ENCODE results near the gene AP4S1.
A peak's percentile ranks its signal among the peaks of the same experiment; 100 is the strongest.
"Not testable (repeated sequence)": the region's sequence is repeated elsewhere in the genome, so short reads cannot be mapped to it uniquely, and the experiment has no call there.

AP4S1 gene

DNA sequence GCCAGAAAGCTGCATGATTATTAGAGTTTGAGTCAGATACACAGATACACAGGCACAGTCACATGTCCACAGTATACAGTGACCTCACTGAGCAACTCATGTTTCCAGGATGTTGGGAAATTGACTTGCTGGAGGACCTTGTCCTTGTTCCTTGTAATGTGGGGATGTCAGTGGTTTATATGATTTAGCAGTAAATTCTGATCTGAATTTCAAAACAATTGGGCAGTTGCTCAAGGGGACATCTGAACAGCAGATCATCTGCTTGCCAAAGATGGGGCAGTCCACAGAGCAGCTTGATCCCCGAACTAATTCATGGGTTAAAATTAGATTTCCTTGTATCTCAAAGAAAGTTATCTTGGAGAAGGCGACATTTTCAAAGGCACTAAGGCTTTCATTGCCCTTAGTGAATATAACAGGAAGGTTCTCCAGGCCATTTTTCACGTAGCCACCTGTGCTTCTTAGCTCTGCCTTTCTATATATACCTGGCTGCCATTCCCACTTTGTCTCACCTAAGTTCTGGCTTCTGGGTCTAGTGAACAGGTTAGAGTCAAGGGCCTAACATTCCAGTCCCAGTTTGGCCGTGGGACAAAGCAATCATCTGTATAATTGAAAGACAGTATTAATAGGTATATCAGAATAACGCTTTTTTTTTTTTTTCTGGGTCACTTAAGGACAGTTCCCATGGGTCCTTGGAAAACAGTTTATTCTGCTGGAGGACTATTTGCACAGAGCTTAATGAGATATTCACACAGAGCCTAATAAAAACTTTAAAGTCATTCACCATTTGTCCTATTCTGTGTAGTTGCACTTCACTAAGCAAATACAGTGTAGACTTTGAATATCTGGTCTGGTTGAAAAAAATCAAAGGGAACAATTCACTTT is 65.7 kb downstream of the AP4S1 start:
- DNase-seq: peak; percentile 52

DNA sequence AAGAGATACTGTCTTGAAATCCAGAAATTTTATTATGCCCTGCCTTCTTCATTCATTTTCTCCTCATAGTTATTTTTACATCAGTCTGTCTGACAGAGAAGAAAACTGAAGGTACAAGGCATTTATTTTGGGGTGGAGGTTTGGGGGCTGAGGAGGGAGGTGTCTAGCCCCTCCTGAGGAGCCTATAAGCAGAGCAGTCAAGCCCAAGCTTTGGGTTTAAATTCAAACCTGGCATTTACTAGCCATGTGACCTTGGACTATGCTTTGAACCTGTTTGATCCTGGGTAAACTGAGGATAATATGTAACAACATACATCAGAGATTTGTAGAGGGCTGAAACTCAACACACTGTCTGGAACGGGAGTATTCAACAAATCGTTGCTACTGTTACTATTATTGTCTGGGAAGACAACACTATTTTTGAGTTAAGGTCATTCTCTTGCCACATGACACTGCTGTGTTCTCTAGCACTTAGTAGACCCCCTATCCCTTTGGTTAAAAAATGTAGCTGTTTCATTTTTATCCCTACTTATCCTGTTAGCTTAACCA is 66.8 kb downstream of the AP4S1 start:
- no peak for DNase-seq

DNA sequence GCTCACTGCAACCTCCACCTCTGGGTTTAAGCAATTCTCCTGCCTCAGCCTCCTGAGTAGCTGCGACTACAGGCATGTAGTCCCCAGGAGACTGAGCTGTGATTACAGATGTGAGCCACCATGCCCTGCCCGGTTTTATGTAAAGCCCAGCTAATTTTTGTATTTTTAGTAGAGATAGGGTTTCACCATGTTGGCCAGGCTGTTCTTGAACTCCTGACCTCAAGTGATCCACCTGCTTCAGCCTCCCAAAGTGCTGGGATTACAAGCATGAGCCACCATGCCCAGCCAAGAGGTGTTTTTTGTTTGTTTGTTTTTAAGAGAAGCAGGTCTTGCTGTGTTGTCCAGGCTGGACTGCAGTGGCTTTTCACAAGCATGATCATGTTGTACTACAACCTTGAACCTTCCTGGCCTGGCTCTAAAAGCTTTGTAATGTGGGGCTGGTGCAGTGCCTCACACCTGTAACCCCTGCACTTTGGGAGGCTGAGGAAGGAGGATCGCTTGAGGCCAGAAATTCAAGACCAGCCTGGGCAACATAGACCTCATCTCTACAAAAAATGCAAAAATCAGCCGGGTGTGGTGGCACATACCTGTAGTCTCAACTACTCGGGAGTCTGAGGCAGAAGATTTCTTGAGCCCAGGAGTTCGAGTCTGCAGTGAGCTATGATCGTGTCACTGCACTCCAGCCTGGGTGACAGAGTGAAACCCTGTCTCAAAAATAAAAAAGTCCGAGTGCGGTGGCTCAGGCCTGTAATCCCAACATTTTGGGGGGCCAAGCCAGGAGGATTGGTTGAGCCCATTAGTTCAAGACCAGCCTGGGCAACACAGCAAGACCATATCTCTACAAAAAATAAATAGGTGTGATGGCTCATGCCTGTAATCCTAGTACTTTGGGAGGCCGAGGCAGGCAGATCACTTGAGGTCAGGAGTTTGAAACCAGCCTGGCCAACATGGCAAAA is 68.7 kb downstream of the AP4S1 start:
- DNase-seq: not testable (repeated sequence)

DNA sequence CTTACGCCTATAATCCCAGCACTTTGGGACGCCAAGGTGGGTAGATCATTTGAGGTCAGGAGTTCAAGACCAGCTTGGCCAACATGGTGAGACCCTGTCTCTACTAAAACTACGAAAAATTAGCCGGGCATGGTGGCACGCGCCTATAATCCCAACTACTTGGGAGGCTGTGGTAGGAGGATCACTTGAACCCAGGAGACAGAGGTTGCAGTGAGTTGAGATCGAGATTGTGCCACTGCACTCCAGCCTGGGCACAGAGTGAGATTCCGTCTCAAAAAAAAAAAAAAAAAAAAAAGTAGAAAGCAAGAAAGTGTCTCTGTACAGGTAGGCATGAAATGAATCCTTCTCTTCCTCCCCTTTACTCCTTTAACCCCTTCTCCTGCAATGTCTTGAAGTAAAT is 70.4 kb downstream of the AP4S1 start:
- not testable (repeated sequence) for DNase-seq

DNA sequence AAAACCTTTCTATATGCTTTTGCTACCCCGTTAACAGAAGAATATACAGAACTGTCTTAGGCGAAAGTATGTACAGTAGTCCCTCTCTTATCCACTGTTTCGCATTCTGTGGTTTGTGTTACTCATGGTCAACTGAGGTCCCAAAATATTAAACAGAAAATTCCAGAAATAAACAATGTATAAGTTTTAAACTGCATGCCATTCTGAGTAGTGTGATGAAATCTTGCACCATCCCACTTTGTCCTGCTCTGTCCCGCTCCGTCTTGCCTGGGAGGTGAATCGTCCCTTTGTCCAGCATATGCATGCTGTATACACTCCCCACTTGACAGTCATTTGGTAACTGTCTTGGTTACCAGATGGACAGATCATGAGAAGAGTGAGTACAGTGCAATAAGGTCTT is 70.8 kb downstream of the AP4S1 start:
- DNase-seq: no peak

DNA sequence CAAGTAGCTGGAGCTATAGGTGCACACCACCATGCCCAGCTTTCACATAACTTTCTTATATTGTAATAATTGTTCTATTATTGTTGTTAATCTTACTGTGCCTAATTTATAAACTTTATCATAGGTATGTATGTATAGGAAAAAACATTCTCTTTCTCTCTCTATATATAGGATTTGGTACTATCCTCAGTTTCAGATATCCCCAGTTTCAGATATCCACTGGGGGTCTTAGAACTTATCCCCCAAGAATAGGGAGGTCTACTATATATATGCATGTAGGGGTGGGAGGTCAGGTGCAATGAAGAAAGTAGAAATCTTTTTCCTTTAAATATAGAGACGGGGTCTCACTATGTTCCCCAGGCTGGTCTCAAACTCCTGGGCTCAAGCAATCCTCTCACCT is 71.6 kb downstream of the AP4S1 start:
- DNase-seq: no peak

DNA sequence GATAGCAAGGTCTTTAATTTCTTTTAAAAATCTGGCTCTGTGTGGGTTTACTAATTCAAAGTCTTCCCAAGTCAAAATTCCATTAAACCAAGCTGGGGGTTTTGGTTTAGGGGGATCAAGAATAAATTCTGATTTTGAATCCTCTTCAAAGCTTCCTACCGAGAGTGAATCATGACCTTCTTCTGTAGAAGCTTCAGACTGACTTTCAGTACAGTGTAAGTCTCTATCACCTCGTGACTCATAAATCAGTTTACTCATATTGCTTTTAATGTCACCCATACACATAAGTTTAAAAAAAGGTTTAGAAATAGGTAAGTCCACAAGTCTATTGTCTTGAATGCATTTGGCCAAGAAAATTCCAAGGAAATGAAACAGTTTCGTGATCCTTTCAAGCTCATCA is 81.3 kb downstream of the AP4S1 start:
- no peak for DNase-seq

DNA sequence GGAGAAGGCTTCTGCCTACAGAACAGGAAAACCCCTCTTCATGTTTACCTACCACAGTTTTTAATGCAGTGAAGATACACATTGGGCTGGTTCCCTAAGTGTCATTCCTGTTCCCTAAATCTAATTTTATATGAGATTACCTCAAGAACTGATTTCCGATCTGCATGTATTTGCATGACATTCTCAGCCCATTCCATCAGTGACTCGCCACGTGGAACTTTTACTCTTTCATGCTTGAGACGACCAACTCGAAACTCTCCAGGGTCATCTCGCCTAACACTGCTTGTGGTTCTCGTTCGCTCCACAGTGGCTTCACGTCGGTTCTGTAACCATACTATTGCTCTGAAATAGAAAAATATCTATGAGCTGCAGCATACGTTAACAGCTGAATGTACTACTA is 83.8 kb downstream of the AP4S1 start:
- DNase-seq: no peak

DNA sequence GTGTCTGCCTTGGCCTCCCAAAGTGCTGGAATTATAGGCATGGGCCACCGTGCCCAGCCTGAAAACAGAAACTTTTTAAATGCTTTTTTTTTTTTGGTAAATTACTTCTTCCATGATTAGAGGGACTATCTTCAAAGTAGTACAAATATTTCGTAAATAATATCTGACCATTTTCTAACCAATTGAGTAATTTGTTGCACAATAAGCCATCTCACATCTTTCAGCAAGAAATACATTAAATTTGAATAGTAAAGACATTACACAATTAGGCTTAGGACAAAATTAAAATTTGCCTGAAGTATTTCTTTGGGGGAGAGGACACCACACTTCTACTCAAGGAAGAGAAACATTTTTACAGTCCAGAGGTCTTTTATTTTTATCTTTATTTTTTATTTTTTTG is 85.4 kb downstream of the AP4S1 start:
- no peak for DNase-seq

DNA sequence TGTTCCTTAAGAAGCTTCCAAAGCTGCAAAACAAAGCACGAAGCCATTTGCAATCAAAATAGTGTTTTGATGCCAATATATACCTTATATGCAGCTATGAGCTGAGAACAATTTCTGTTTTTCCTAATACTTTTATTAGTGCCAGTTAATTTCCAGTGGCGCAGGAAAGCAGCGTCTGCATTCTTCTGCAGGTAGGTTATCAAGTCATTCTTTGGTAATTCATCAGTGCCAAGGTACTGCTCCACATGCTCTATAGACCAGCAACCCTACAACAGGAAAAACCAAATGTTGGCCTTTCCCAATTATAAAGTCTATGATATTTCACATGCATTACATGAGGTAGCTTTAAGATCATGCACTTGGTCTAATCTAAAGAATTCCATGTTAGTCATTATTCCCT is 88.3 kb downstream of the AP4S1 start:
- DNase-seq: no peak

DNA sequence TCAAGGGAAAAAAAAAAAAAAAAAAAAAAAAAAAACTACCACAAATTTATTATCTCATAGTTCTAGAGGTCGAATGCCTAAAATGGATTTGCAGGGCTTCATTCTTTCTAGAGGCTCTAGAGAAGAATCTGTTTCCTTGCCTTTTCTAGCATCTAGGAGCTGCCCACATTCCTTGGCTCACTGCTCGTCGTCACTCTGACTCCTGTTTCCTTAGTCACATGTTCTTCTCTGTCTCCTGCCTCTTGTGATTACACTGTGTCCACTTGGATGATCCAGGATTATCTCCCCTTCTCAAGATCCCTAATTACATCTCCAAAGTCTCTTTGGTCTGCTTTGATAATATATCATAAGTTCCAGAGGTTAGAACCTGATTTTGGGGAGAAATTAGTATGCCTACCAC is 93.4 kb downstream of the AP4S1 start:
- DNase-seq: no peak

DNA sequence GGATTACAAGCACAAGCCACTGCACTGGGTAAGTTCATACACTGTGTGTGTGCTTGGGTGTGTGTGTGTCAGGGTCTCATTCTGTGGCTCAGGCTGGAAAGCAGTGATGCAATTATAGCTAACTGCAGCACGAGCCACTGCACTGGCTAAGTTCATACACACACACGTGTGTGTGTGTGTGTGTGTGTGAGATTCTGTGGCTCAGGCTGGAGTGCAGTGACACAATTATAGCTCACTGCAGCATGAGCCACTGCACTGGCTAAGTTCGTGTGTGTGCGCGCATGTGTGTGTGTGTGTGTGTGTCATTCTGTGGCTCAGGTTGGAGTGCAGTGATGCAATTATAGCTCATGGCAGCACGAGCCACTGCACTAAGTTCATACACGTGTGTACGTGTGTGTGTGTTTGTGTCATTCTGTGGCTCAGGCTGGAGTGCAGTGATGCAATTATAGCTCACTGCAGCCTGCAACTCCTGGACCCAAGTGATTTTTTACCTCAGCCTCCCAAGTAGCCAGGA is 96.7 kb downstream of the AP4S1 start:
- DNase-seq: no peak

DNA sequence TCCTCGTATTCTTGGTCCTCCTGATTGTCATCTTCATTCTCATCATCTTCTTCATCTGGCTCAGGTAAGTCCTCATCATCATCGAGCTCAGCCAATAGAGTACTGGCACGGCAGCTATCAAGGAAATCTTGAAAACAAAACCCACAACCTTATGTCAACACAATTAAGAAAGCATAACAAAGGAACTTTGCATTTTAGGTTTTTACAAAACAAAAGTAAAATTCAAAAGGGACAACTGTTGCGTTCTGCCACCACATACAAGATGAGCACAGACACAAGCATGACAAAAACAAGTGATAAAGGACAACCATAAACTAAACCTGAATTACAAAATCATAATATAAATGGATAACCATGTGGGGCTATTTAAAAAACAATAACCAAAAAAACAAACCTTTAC is 97.5 kb downstream of the AP4S1 start:
- no peak for DNase-seq

DNA sequence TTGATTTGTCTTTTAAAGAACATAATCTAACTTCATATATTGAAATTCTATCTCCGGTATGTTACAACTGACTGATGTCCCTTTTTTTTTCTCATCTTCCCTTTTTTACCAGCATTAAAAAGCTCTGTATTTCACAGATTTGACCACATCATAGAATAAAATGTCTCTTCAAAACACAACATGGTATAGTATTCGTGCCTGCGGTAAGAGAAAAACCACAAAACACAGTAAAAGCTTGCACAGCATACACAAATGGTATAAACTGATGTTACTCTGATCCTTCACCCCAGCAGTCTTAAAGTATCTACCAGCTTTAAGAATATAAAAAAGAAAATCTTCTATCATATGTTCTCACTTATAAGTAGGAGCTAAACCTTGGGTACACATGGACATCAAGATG is 98.7 kb downstream of the AP4S1 start:
- DNase-seq: no peak

DNA sequence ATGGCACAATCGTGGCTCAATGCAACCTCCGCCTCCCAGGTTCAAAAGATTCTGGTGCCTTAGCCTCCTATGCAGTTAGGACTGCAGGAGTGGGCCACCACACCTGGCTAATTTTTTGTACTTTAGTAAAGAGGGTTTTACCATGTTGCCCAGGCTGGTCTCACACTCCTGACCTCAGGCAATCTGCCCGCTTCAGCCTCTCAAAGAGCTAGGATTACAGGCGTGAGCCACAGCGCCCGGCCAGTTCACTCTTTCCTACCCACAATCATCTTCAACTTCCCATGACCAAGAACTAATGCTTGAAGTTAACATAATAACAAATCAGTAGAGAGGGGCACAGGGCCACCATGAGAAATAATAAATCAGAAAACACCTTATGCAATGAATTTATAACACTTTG is 99.8 kb downstream of the AP4S1 start:
- no peak for DNase-seq

DNA sequence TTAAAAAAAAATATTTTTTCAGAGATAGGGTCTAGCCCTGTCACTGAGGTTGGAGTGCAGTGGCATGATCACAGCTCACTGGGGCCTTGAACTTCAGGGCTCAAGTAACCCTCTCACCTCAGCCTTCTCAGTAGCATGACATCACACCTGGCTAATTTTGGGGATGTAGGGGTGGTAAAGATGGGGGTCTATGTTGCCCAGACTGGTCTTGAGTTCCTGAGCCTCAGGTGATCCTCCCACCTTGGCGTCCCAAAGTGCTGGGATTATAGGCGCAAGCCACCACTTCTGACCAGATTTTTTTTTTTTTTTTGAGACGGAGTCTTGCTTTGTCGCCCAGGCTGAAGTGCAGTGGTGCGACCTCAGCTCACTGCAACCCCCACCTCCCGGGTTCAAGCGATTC is 101.2 kb downstream of the AP4S1 start:
- no peak for DNase-seq

DNA sequence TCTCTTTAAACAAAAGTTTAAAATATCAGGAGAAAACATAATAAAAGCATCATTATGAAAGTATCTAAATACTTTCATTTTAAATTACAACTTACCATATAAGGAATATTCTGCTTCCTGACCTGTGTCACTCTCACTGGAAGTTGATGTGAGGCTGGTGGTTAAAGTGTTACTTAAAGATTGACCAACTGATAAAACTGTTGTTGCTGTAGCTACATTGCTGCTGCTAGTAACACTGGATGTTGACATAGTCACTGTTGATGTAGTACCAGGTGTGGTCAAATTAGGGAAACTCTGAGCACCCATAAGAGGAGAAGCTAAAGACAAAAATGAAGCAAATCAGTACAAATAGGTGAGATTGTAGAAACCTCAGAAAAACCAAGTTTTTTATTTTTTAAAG is 102.2 kb downstream of the AP4S1 start:
- peak; percentile 59 for DNase-seq

DNA sequence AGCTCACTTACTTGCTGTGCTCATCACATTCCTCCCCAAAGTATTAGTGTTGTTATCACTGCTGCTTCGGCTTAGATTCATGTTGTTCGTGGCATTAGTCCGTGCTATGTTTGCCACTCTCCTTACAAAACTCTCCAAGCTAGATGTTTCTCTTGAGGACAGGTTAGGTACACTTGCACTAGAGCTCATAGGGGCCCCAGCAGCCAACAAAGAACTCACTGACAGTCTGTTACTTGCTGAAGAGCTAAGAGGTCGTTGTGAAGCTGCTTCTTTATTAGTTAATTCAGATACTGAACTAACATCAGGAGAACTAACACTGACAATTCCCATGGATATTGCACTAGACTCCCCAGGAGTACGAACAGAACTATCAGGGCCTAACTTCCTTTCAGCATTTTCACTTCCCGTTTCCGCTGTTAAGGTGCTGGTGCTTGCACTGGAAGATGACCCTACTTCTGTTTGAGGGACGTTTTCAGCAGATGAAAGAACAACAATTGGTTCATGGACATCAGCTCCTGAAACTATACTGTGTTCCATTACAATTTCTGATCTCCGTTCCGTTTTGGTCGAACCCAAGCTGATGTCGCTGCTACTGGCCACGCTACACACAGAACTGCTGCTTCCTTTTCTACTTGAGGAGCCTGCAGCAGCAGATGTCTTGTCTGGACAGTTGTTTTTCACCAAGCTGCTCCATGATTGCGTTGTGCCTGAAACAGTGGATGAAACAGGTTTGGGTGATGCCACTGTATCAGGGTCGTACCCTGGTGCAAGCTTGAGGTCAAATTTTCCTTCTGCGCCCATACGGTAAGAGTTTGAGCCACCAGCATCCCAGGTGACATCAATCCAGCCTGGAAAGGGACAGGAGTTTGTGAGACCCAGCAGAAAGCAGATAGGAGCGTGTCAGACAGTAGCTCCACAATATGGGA is 103.4 kb downstream of the AP4S1 start:
- DNase-seq: no peak

DNA sequence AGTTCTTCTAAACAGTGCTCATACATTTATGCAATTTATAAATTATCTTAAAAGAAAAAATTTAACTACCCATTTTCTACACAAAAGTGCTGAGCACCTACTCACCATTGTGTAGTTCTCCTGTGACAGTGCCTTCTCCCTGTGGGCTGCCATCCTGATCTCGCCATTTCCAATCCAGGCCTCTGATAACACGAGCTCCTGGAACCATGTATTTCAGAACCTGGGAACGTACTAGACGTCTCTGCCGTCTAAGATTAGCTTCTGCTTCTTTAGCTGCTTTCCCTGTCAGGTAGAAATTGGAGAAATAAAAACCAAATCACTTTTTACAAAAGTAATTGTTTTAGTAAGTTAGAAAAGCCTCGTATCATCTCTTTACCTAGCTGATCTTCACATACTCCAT is 107.7 kb downstream of the AP4S1 start:
- DNase-seq: no peak

DNA sequence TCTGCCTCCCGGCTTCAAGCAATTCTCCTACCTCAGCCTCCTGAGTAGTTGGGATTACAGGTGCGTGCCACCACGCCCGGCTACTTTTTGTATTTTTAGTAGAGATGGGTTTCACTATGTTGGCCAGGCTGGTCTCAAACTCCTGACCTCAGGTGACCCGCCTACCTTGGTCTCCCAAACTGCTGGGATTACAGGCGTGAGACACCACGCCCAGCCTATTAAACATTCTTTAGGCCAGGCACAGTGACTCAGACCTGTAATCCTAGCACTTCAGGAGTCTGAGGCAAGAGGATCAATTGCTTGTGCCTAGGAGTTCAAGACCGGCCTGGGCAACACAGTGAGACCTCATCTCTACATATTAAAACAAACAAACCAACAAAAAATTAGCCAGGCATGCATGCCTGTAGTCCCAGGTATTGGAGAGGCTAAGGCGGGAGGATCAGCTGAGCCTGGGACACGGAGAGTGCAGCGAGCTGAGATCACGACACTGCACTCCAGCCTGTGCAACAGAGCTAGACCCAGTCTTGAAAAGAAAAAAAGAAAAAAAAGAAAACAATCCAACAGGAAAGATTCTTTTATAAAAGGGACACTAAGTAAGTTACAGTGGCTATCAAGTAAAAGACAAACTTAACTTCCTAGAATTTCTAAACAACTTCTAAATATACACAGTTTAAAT is 111.9 kb downstream of the AP4S1 start:
- DNase-seq: no peak

DNA sequence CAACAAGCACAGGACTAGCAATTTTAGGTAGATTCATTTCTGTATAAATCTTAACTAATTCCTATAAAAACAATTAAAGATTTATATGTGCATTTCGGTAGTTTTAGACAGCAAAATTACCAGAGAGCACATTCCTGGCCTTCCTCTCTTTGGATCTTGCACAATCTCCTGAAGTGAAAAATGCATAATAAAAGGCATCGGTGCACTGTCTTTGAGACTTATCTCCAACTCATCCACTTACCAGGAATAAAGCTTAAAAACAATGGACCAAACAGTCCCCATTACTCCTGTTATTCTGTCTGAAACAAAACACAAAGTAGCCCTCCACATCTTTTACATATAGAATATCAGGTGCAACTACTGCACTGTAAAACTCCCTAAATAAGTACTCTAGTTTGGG is 112.9 kb downstream of the AP4S1 start:
- DNase-seq: no peak
